ENCODE measurements around the gene LRRC47. TPM values are rescaled to one million over a fixed set of nuclear protein-coding genes. Genes with fewer than 3 reads are reported as not detected.
A peak's percentile ranks its signal among the peaks of the same experiment; 100 is the strongest.

The LRRC47 gene
- total and polyA plus RNA-seq, 2 of the 13 experiments (the other 11 are each of a cell fraction or from before 2014, with no cell fraction given) = 18.3 to 52.5 TPM

GRCh38 chr1:3789421-3790300, 6.6 kb downstream of the LRRC47 start (continued):
- TF ChIP-seq POGK (CRISPR knock-in tag; conservative IDR thresholded peaks at IDR 0.05) (no peak), AGO2 (optimal IDR thresholded peaks at IDR 0.05; ENCODE audit: low read depth, low read length) (peak; percentile 44), ZNF101 (CRISPR knock-in tag; IDR thresholded peaks at IDR 0.05; ENCODE audit: borderline replicate concordance, low read depth) (no peak), ZSCAN9 (CRISPR knock-in tag; IDR thresholded peaks at IDR 0.05; ENCODE audit: borderline replicate concordance) (no peak), GATAD1 (CRISPR knock-in tag; IDR thresholded peaks at IDR 0.05) (no peak), IKZF4 (CRISPR knock-in tag; IDR thresholded peaks at IDR 0.05; ENCODE audit: borderline replicate concordance, low read depth, not compliant biosample characterization) (no peak), NR3C1 (CRISPR knock-in tag; IDR thresholded peaks at IDR 0.05) (no peak), NFYC (CRISPR knock-in tag; IDR thresholded peaks at IDR 0.05) (no peak), GABPA (IDR thresholded peaks at IDR 0.05; ENCODE audit: low read depth, low read length) (no peak), GABPA (CRISPR knock-in tag; IDR thresholded peaks at IDR 0.05; ENCODE audit: low read depth) (no peak), ZSCAN29 (CRISPR knock-in tag; conservative IDR thresholded peaks at IDR 0.05) (no peak), ZNF446 (CRISPR knock-in tag; IDR thresholded peaks at IDR 0.05) (no peak)
